ENCODE measurements around the gene CYB561A3. TPM values are rescaled to one million over a fixed set of nuclear protein-coding genes. Genes with fewer than 3 reads are reported as not detected.

Gene CYB561A3
- total RNA-seq, 1 experiment from 2014 or later = 96.9 TPM

DNA sequence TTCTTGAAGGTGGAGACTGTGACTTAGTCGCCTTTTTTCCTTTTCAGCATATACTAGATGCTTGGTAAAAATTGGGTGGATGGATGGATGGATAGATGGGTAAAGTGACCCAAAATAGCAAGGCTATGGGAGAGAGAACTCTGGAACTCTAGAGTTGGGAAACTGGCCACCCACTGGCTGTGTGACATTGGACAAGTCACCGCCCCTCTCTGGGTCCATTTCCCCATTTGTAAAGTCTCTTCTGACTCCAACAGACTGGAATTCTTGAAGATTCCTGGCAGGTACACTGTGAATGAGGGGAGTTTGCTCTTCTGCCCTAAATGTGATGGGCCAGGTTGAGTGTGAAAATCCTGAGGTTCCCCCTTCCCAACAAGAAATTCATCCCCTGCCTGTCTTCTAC is 20.7 kb downstream of the CYB561A3 start:
- H4K20me1 ChIP-seq (ENCODE audit: insufficient read depth) = no peaks in the 10 kb centered on the region
- ChIA-PET POLR2A (ENCODE audit: unreplicated experiment) (no interaction called here), CTCF (no interaction called here)
- no peaks in the 10 kb centered on the region for H3K27me3 ChIP-seq (ENCODE audit: insufficient read depth, low read depth)
- intact Hi-C loops (cut with micrococcal nuclease; ENCODE audit: unreplicated experiment) = no loop called here
- H3K4me2 ChIP-seq = no peak overlapping the region
- H3F3A ChIP-seq (ENCODE audit: insufficient read depth, low read depth) = peaks cover 1% of the 10 kb centered on the region
- no peaks in the 10 kb centered on the region for H3K9me2 ChIP-seq (ENCODE audit: insufficient read depth)
- TF ChIP-seq EZH2 (IDR thresholded peaks at IDR 0.05; ENCODE audit: low read depth) (no peak), CTCF (conservative IDR thresholded peaks at IDR 0.05) (no peak)
- H3K4me1 ChIP-seq (replicated peaks; ENCODE audit: insufficient read depth) = peaks cover 2% of the 10 kb centered on the region; the same call in 1 of the 2 replicates
- BruUV-seq (replicated peaks) = no TSS peak
- no peak overlapping the region for H3K27ac ChIP-seq
- no peaks in the 10 kb centered on the region for H3K79me2 ChIP-seq (ENCODE audit: low read depth)
- DNase-seq = no peak
- H3K36me3 ChIP-seq (ENCODE audit: low read depth) = no peaks in the 10 kb centered on the region
- no peak overlapping the region for H3K4me3 ChIP-seq
- H2AFZ ChIP-seq = no peak overlapping the region
- no peaks in the 10 kb centered on the region for H3K9me3 ChIP-seq (ENCODE audit: insufficient read depth, low read depth)

DNA sequence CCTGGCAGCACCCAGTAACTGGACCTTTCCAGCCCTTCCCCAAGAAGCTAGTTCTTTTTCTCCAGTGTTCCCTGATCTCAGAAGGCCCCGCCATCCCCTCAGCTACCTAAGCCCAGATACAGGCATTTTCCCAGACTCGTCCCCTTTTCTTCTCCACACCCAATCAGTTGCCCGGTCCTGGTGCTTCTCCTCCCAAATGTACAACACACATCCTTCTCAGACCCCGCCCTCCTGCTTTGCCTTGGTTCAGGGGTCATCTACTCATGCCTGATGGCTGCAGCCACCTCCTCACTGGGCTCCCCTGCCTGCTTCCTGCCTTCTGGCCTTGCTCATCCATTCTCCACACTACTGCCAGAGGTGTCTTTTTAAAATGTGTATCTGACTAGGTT is 22.2 kb downstream of the CYB561A3 start:
- H3K4me1 ChIP-seq (replicated peaks; ENCODE audit: insufficient read depth) = peaks cover 8% of the 10 kb centered on the region
- H3K79me2 ChIP-seq (ENCODE audit: low read depth) = no peaks in the 10 kb centered on the region
- no peak overlapping the region for H3K27ac ChIP-seq
- no TSS peak for BruUV-seq (replicated peaks)
- ChIA-PET POLR2A (ENCODE audit: unreplicated experiment) (no interaction called here), CTCF (no interaction called here)
- H3K4me3 ChIP-seq = no peak overlapping the region
- no peaks in the 10 kb centered on the region for H3K9me3 ChIP-seq (ENCODE audit: insufficient read depth, low read depth)
- no peaks in the 10 kb centered on the region for H3K36me3 ChIP-seq (ENCODE audit: low read depth)
- H3K27me3 ChIP-seq (ENCODE audit: insufficient read depth, low read depth) = no peaks in the 10 kb centered on the region
- no peak overlapping the region for H2AFZ ChIP-seq
- intact Hi-C loops (cut with micrococcal nuclease; ENCODE audit: unreplicated experiment) = loop anchor here (10.0 kb wide), 2 partner anchors 85 to 175 kb away; no protein-coding TSS in a partner anchor
- H3F3A ChIP-seq (ENCODE audit: insufficient read depth, low read depth) = peaks cover 15% of the 10 kb centered on the region
- H4K20me1 ChIP-seq (ENCODE audit: insufficient read depth) = no peaks in the 10 kb centered on the region
- no peak overlapping the region for H3K4me2 ChIP-seq
- no peaks in the 10 kb centered on the region for H3K9me2 ChIP-seq (ENCODE audit: insufficient read depth)
- no peak for TF ChIP-seq CTCF (conservative IDR thresholded peaks at IDR 0.05)
- no peak for DNase-seq

DNA sequence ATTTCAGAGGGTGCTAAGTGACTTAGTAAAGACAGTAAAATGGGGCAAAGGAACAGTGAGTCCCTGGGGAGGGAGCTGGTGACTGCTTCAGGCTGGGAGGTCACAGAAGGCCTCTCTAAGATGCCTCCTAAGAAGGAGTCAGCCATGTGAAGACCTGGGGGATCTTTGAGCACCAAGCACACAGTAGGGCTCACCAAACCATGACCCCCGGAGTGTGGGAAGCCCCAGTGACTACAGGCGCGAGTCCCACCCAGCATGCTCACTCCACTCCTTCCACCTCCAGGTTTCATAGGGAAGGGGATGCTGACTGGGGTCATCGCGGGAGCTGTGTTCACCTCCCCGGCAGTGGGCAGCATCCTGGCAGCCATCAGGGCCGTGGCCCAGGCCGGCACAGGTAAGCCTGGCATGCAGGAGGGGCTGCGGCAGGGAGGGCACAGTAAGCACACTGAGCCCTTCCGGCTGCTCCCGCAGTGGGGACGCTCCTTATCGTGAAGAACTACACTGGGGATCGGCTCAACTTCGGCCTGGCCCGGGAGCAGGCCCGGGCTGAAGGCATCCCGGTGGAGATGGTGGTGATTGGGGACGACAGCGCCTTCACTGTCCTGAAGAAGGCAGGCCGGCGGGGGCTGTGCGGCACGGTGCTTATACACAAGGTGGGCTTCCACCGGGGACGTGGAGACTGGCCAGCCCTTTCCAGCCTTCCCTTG is 22.7 kb downstream of the CYB561A3 start:
- no peak for DNase-seq
- no peaks in the 10 kb centered on the region for H4K20me1 ChIP-seq (ENCODE audit: insufficient read depth)
- peaks cover 2% of the 10 kb centered on the region for H3K79me2 ChIP-seq (ENCODE audit: low read depth)
- H3K9me2 ChIP-seq (ENCODE audit: insufficient read depth) = no peaks in the 10 kb centered on the region
- H3K4me2 ChIP-seq = no peak overlapping the region
- peaks cover 19% of the 10 kb centered on the region for H3F3A ChIP-seq (ENCODE audit: insufficient read depth, low read depth)
- H3K36me3 ChIP-seq (ENCODE audit: low read depth) = no peaks in the 10 kb centered on the region
- intact Hi-C loops (cut with micrococcal nuclease; ENCODE audit: unreplicated experiment) = loop anchor here (10.0 kb wide), 2 partner anchors 84 to 176 kb away; no protein-coding TSS in a partner anchor
- TF ChIP-seq EZH2 (IDR thresholded peaks at IDR 0.05; ENCODE audit: low read depth) = no peak
- TF ChIP-seq CTCF (conservative IDR thresholded peaks at IDR 0.05) = no peak
- no peak overlapping the region for H3K27ac ChIP-seq
- POLR2A ChIA-PET (ENCODE audit: unreplicated experiment) = no interaction called here
- H3K9me3 ChIP-seq (ENCODE audit: insufficient read depth, low read depth) = no peaks in the 10 kb centered on the region
- no peak overlapping the region for H2AFZ ChIP-seq
- H3K4me1 ChIP-seq (replicated peaks; ENCODE audit: insufficient read depth) = peaks cover 13% of the 10 kb centered on the region
- no peak overlapping the region for H3K4me3 ChIP-seq
- no peaks in the 10 kb centered on the region for H3K27me3 ChIP-seq (ENCODE audit: insufficient read depth, low read depth)
- no TSS peak for BruUV-seq (replicated peaks)
- CTCF ChIA-PET = no interaction called here

Measured in PC-9 (cell line).